GM21515 (cell line): ENCODE results near the gene MZB1.

Experiments
- ATAC-seq: cut with Tn5 transposase; IDR thresholded peaks from one replicate; pipeline ENCODE4 v1.9.1; 2021; ENCODE audit not compliant: unreplicated experiment

MZB1 gene

GRCh38 chr5:139340051-139340450 lies 49.7 kb downstream of the MZB1 start:
- no peak for ATAC-seq
